HepG2 (cell line): Measurements from ENCODE around the gene ADAM15. TPM values are rescaled to one million over a fixed set of nuclear protein-coding genes. Genes with fewer than 3 reads are reported as not detected.

Source experiments
- BHLHE40 ChIP-seq: IDR thresholded peaks from 2 replicates; pipeline ENCODE4 v1.6.1; 2011; ENCODE audit warnings: low read length, improper control_type of control experiment
- EHMT2 ChIP-seq: fragments of 200-600 bp; sonication (generic); IDR thresholded peaks from 2 replicates; pipeline ENCODE4 v1.7.0; 2017; ENCODE audit warnings: antibody characterized with exemption, low read depth, low read length, borderline replicate concordance
- ELF4 ChIP-seq: sonication (generic); formaldehyde crosslinking; IDR thresholded peaks from 2 replicates; pipeline ENCODE4 v1.5.0; 2020; ENCODE audit warnings: missing genetic modification reagents, mild to moderate bottlenecking, moderate library complexity, borderline replicate concordance
- GZF1 ChIP-seq: sonication (generic); formaldehyde crosslinking; IDR thresholded peaks from 2 replicates; pipeline ENCODE4 v1.5.1; 2020; ENCODE audit warnings: mild to moderate bottlenecking, missing genetic modification reagents
- HHEX ChIP-seq: IDR thresholded peaks from 2 replicates; pipeline ENCODE4 v1.6.1; 2016; ENCODE audit warnings: control low read depth
- HIVEP1 ChIP-seq: sonication (generic); formaldehyde crosslinking; IDR thresholded peaks from 2 replicates; pipeline ENCODE4 v1.4.0; 2020; ENCODE audit warnings: mild to moderate bottlenecking, missing genetic modification reagents
- NFE2L2 ChIP-seq: fragments of 150-350 bp; IDR thresholded peaks from 2 replicates; pipeline ENCODE4 v1.6.1; 2014; ENCODE audit warnings: low read length
- NFKB2 ChIP-seq: sonication (generic); formaldehyde crosslinking; IDR thresholded peaks from 2 replicates; pipeline ENCODE4 v1.4.0; 2020; ENCODE audit warnings: missing genetic modification reagents, borderline replicate concordance
- PHF8 ChIP-seq: sonication (generic); formaldehyde crosslinking; IDR thresholded peaks from 2 replicates; pipeline ENCODE4 v1.5.0; 2020; ENCODE audit warnings: missing genetic modification reagents
- RBM22 ChIP-seq: fragments of 200-400 bp; formaldehyde crosslinking; optimal IDR thresholded peaks from 2 replicates; pipeline ENCODE3; 2017; ENCODE audit warnings: mild to moderate bottlenecking, low read length, moderate library complexity
- ZBTB14 ChIP-seq: sonication (generic); formaldehyde crosslinking; IDR thresholded peaks from 2 replicates; pipeline ENCODE4 v1.4.0; 2020; ENCODE audit warnings: missing genetic modification reagents
- ZBTB46 ChIP-seq: sonication (generic); formaldehyde crosslinking; IDR thresholded peaks from 2 replicates; pipeline ENCODE4 v1.4.0; 2020; ENCODE audit warnings: mild to moderate bottlenecking, missing genetic modification reagents, borderline replicate concordance
- ZNF331 ChIP-seq: sonication (generic); formaldehyde crosslinking; IDR thresholded peaks from 2 replicates; pipeline ENCODE4 v1.4.0; 2020; ENCODE audit warnings: missing genetic modification reagents
- ZNF335 ChIP-seq: sonication (generic); formaldehyde crosslinking; IDR thresholded peaks from 2 replicates; pipeline ENCODE4 v1.4.0; 2020; ENCODE audit warnings: missing genetic modification reagents
- ZNF33B ChIP-seq: sonication (generic); formaldehyde crosslinking; IDR thresholded peaks from 2 replicates; pipeline ENCODE4 v1.5.1; 2020; ENCODE audit warnings: mild to moderate bottlenecking, missing genetic modification reagents
- ZNF501 ChIP-seq: sonication (generic); formaldehyde crosslinking; IDR thresholded peaks from 2 replicates; pipeline ENCODE4 v1.5.1; 2020; ENCODE audit warnings: mild to moderate bottlenecking, moderate library complexity, missing genetic modification reagents
- ZNF597 ChIP-seq: sonication (generic); formaldehyde crosslinking; IDR thresholded peaks from 2 replicates; pipeline ENCODE4 v1.5.0; 2020; ENCODE audit warnings: missing genetic modification reagents
- ZNF652 ChIP-seq: IDR thresholded peaks from 2 replicates; pipeline ENCODE4 v1.6.1; 2016; ENCODE audit warnings: low read depth, borderline replicate concordance
- ZNF710 ChIP-seq: sonication (generic); formaldehyde crosslinking; IDR thresholded peaks from 2 replicates; pipeline ENCODE4 v1.5.0; 2020; ENCODE audit warnings: mild to moderate bottlenecking, missing genetic modification reagents, borderline replicate concordance
- ZNF768 ChIP-seq: sonication (generic); formaldehyde crosslinking; IDR thresholded peaks from 2 replicates; pipeline ENCODE4 v1.4.0; 2020; ENCODE audit warnings: missing genetic modification reagents
- polyA plus RNA-seq, 8 experiments: library from polyadenylated mRNA; depleted of rRNA in 3 of 8; stranded (reverse) in 7 of 8; unstranded in 1 of 8; fragments of >200 nt; fragmentation: Illumina TruSeq in 4 of 8; extraction: Trizol in 4 of 8; gene quantifications; 2 replicates each; pipeline versions ENCODE4 v1.2.1 to v1.2.3, GENCODE V29; 2011 to 2016; ENCODE audit warnings: low read depth in 4 of 8, missing spikeins in 1 of 8, mixed read lengths in 1 of 8; ENCODE audit not compliant: insufficient read depth in 1 of 8
- total RNA-seq, 5 experiments: library from RNA; depleted of rRNA; stranded (reverse); fragments of >200 nt; fragmentation: Illumina TruSeq; extraction: Trizol; gene quantifications; 2 replicates each; pipeline ENCODE4 v1.2.3, GENCODE V29; 2016; ENCODE audit warnings: low read depth in 1 of 5

Gene ADAM15
- total and polyA plus RNA-seq, 2 of the 13 experiments (the other 11 are each of a cell fraction or from before 2014, with no cell fraction given) = 17.9 to 25.6 TPM

GRCh38 chr1:155017041-155017945 lies 33.8 kb upstream of the ADAM15 start (continued):
- TF ChIP-seq PHF8 (CRISPR knock-in tag) (peak; percentile 51; the same call in 1 of the 2 replicates), ZBTB46 (CRISPR knock-in tag) (no peak), ZNF335 (CRISPR knock-in tag) (0 out of 2 replicates have a peak, but pooled peaks have one; percentile 55), ZNF710 (CRISPR knock-in tag) (peak; percentile 83), ZNF501 (CRISPR knock-in tag) (peak; percentile 80), ZBTB14 (CRISPR knock-in tag) (peak; percentile 40; the same call in 1 of the 2 replicates), ZNF597 (no peak), ZNF768 (peak; percentile 63; the same call in 1 of the 2 replicates), NFE2L2 (no peak), ELF4 (CRISPR knock-in tag) (no peak; the same call in 1 of the 2 replicates), RBM22 (peak; percentile 66), HIVEP1 (CRISPR knock-in tag) (peak; percentile 85), NFKB2 (CRISPR knock-in tag) (peak; percentile 85; the same call in 1 of the 2 replicates), HHEX (CRISPR knock-in tag) (no peak), BHLHE40 (peak; percentile 49; the same call in 1 of the 2 replicates), GZF1 (CRISPR knock-in tag) (peak; percentile 83; the same call in 1 of the 2 replicates), ZNF331 (peak; percentile 91), EHMT2 (no peak), ZNF33B (no peak), ZNF652 (CRISPR knock-in tag) (peak; percentile 56; the same call in 1 of the 2 replicates)
